COLO668 (cell line): ENCODE data around the gene SMIM17.
"Not testable (repeated sequence)": the region's sequence is repeated elsewhere in the genome, so short reads cannot be mapped to it uniquely, and the experiment has no call there.

Source experiments
- DNase-seq: peaks from one replicate; lab custom pipeline; 2025; ENCODE audit not compliant: unreplicated experiment; lab: John Stamatoyannopoulos, UW

The SMIM17 gene

GRCh38 chr19:56654151-56654550 lies 11.2 kb downstream of the SMIM17 start:
- no peak for DNase-seq

GRCh38 chr19:56660381-56661107 lies 17.6 kb downstream of the SMIM17 start:
- DNase-seq: peak; percentile 1

GRCh38 chr19:56661248-56661647 lies 18.3 kb downstream of the SMIM17 start:
- no peak for DNase-seq

DNA sequence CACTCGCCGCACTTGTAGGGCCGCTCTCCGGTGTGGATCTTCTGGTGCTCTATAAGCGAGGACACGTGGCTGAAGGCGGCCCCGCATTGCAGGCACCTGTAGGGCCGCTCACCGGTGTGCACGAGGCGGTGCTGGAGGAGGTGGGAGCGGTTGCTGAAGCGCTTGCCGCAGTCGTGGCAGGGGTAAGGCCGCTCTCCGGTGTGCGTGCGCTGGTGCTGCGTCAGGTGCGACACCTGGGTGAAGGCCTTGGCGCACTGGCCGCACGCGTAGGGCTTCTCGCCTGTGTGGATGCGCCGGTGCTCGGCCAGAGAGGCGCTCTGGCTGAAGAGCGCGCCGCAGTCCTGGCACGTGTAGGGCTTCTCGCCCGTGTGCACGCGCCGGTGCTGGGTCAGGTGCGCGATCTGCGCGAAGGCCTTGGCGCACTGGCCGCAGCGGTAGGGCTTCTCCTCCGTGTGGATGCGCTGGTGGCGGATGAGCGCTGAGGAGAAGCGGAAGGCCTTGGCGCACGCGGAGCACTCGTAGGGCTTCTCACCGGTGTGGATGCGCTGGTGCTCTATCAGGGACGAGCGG lies 21.1 kb downstream of the SMIM17 start:
- DNase-seq: no peak

DNA sequence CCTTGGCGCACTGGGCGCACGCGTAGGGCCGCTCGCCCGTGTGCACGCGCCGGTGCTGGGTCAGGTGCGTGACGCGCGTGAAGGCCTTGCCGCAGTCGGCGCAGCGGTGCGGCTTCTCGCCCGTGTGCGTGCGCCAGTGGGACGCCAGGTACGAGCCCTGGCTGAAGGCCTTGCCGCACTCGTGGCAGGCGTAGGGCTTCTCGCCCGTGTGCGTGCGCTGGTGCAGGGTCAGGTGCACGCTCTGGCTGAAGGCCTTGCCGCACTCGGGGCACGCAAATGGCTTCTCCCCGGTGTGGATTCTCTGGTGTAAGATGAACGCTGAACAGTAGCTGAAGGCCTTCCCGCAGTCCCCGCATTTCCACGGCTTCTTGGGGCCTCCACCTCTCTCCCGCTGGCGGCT lies 21.6 kb downstream of the SMIM17 start:
- DNase-seq: no peak

GRCh38 chr19:56667311-56667870 lies 24.4 kb downstream of the SMIM17 start:
- no peak for DNase-seq

DNA sequence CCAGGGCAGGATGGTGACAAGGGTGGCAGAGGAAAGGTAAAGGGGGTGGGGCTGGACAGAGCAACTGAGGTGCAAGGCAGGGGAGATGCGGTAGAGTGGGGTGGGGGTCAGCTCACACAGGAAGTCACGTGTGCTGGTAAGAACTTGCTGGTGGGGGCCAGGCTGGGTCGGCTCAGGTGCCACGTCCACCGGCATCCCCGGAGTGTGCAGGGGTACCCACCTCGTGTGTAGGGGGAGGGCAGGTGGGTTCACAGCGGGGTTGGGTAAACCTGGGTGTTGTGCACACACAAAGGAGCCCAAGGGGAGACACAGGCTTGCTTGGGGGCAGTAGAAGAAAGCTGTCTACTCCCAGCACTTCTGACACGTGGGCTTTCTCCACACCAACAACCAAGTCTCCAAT lies 25.7 kb downstream of the SMIM17 start:
- no peak for DNase-seq

- DNase-seq: no peak
Observed at GRCh38 chr19:56670401-56670960, 27.5 kb downstream of the SMIM17 start.

DNA sequence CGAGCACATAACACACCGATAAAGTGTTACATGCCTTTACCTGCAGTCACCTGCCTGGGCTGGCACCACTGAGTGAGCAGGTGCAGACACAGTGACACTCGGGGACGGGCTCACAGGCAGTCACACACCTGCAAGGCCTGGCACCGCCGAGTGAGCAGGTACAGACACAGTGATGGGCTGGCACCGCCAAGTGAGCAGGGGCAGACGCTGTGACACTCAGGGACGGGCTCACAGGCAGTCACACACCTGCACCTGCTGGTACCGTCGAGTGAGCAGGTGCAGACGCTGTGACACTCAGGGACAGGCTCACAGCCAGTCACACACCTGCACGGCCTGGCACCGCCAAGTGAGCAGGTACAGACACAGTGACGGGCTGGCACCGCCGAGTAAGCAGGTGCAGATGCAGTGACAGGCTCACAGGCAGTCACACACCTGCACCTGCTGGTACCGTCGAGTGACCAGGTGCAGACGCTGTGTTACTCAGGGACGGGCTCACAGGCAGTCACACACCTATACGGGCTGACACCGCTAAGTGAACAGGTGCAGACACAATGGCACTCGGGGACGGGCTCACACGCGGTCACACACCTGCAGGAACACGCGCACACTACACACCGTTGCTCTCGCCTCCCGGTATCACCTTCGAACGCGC lies 28.1 kb downstream of the SMIM17 start:
- peak; percentile 6 for DNase-seq

- no peak for DNase-seq
Observed at GRCh38 chr19:56671613-56671994, 28.6 kb downstream of the SMIM17 start, which contains the start of gene ZNF835. TSS of gene ZNF835 (minus strand) at chr19:56671757. CDS start at chr19:56665198, 6,559 bp downstream.

- DNase-seq: not testable (repeated sequence)
Observed at GRCh38 chr19:56672610-56673009, 29.7 kb downstream of the SMIM17 start.

DNA sequence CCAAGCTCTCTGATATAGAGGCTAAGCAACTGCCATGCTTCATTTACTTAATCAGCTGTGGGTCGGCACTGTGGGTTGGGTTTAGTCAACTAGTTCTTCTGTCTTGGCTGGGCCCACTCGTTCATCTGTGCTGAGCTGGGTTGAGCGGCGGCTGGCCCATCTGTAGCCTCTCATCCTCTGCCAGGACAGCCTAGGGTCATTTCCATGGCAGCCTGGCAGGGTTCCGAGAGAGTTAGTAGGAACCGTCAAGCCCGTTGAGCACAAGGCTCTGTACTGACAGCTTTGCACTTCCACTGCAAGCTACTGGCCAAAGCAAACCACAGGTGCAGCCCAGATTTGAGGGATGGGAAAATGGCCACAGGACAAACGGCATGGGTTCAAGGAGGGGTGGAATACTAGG lies 35.2 kb downstream of the SMIM17 start:
- DNase-seq: no peak

- no peak for DNase-seq
Observed at GRCh38 chr19:56681702-56682101, 38.7 kb downstream of the SMIM17 start.

- no peak for DNase-seq
Observed at GRCh38 chr19:56683116-56683515, 40.2 kb downstream of the SMIM17 start.

DNA sequence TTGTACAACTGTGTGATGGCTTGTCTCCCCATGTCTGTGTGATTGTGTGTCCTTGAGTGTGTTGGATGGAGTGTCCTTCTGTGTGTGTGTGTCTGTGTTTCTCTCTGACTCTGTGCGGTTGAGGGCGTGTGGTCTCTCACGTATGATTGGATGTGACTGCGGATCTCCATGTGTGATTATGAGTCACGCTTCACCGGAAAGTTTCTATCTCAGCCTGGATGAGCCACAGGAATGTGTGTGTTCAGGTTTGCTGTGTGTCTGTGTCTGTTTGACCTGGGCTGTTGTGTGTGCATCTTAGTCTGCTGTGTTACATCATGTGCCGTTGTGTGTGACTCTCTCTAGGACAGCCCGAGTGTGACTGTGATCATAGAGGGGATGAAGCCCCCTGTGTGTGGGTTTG lies 44.1 kb downstream of the SMIM17 start:
- DNase-seq: no peak

- DNase-seq: no peak
Observed at GRCh38 chr19:56689198-56689597, 46.2 kb downstream of the SMIM17 start.

- DNase-seq: no peak
Observed at GRCh38 chr19:56690670-56691069, 47.7 kb downstream of the SMIM17 start.

- no peak for DNase-seq
Observed at GRCh38 chr19:56692206-56692895, 49.4 kb downstream of the SMIM17 start.

- DNase-seq: no peak
Observed at GRCh38 chr19:56699552-56699951, 56.6 kb downstream of the SMIM17 start.

DNA sequence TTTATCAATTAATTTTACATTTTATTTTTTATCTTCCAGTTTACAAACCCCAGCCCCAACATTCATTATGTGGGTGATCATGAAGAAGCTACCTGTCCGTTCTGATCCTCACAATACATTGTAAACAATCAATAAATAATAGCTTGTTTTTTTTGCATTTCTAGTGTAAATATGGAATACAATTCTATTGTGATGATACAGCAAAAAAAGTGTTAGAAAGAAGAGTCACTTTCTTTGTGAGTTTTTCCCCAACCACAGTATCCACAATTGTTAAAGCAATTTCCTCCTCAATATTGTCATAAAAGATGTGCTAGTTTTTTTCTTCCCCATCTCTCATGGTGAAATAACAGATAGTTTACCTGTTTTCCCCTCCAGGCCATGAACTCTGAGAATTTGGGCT lies 58.9 kb downstream of the SMIM17 start:
- no peak for DNase-seq

GRCh38 chr19:56705939-56706338 lies 63.0 kb downstream of the SMIM17 start:
- DNase-seq: no peak
